Esophagus (tissue), 2 donors: Measurements from ENCODE around the gene TMEM214. TPM values are rescaled to one million over a fixed set of nuclear protein-coding genes. Genes with fewer than 3 reads are reported as not detected.
"Not testable (repeated sequence)": the region's sequence is repeated elsewhere in the genome, so short reads cannot be mapped to it uniquely, and the experiment has no call there.

ENCODE experiments used
- H3K27ac ChIP-seq, 2 donors: one replicate each; pipeline ENCODE4 v1.5.1; 2013; ENCODE audit warnings: low read depth in 2 of 2, mild to moderate bottlenecking in 2 of 2, inconsistent platforms in 1 of 2, low read length in 1 of 2, moderate library complexity in 1 of 2
- H3K27me3 ChIP-seq, 2 donors: one replicate each; pipeline ENCODE4 v1.6.1; 2013; ENCODE audit warnings: low read length in 2 of 2, control low read depth in 1 of 2, mild to moderate bottlenecking in 1 of 2; ENCODE audit not compliant: insufficient read depth in 2 of 2, control insufficient read depth in 1 of 2
- H3K36me3 ChIP-seq, 2 donors: one replicate each; pipeline ENCODE4 v1.6.1; 2013; ENCODE audit warnings: low read length in 1 of 2; ENCODE audit not compliant: control insufficient read depth in 2 of 2, insufficient read depth in 2 of 2
- H3K4me1 ChIP-seq, 2 donors: one replicate each; pipeline ENCODE4 v1.6.1; 2013; ENCODE audit warnings: low read length in 1 of 2; ENCODE audit not compliant: control insufficient read depth in 2 of 2, insufficient read depth in 2 of 2
- H3K4me3 ChIP-seq, 2 donors: one replicate each; pipeline ENCODE4 v1.5.1; 2013; ENCODE audit warnings: low read length in 2 of 2, mild to moderate bottlenecking in 2 of 2, low read depth in 1 of 2, moderate library complexity in 1 of 2
- H3K9me3 ChIP-seq, 2 donors: one replicate each; pipeline ENCODE4 v1.6.1; 2013; ENCODE audit warnings: mild to moderate bottlenecking in 2 of 2, low read depth in 1 of 2, low read length in 1 of 2, moderate library complexity in 1 of 2; ENCODE audit not compliant: control insufficient read depth in 2 of 2, insufficient read depth in 1 of 2
- WGBS, 2 donors: extraction: QIAGEN DNeasy Blood & Tissue Kit; methylation state at CpG; one replicate each; pipeline ENCODE4 v1.1.7; 2013; 5-methylcytosine and 5-hydroxymethylcytosine counted together
- polyA plus RNA-seq, 2 donors: library from polyadenylated mRNA; stranded (reverse); fragments of 200-250 nt; gene quantifications; one replicate each; pipeline ENCODE4 v1.2.3, GENCODE V29; 2013
- donor health status: healthy with polysubstance abuse.
- donor health status: Bipolar disorder and iron deficiency.

Gene TMEM214
- polyA plus RNA-seq, 2 donors: 29.0 to 35.2 TPM

- Histone ChIP-seq H3K4me1 (peaks cover 2 to 3% of the 10 kb centered on the region in 2 donors), H3K4me3 (peak within 1 kb of the TSS; percentile 83 to 95), H3K27ac (peak within 1 kb of the TSS; percentile 93 to 97), H3K36me3 (peaks cover 0 to 8% of the 10 kb centered on the region in 2 donors), H3K27me3 (no peaks in the 10 kb centered on the region), H3K9me3 (no peaks in the 10 kb centered on the region)
- WGBS, 2 donors: 0% methylated on average over 59 to 86 of the region's 86 CpGs
These were observed 38.7 kb downstream of the TMEM214 start, which contains the start of gene OST4 for GRCh38 chr2:27071277-27071989. TSS of gene OST4 (minus strand) at chr2:27071654.

- WGBS, 2 donors: 7% methylated on average over 29 to 34 of the region's 34 CpGs
- Histone ChIP-seq H3K4me3 (peak overlapping the region; percentile 83 to 95), H3K27ac (peak overlapping the region; percentile 92), H3K9me3 (no peaks in the 10 kb centered on the region), H3K27me3 (no peaks in the 10 kb centered on the region), H3K36me3 (peaks cover 0 to 8% of the 10 kb centered on the region in 2 donors), H3K4me1 (peaks cover 2 to 3% of the 10 kb centered on the region in 2 donors)
These were observed 39.4 kb downstream of the TMEM214 start for GRCh38 chr2:27071990-27072830.

- Histone ChIP-seq H3K27ac (peak overlapping the region; percentile 92), H3K4me1 (peaks cover 2 to 3% of the 10 kb centered on the region in 2 donors)
- WGBS, 2 donors: 73 to 75% methylated on average over 5 of the region's 5 CpGs
These were observed 40.2 kb downstream of the TMEM214 start for GRCh38 chr2:27072920-27073319.

GRCh38 chr2:27073782-27074181, 41.0 kb downstream of the TMEM214 start:
- Histone ChIP-seq H3K4me3 (no peak overlapping the region), H3K27me3 (no peaks in the 10 kb centered on the region), H3K9me3 (no peaks in the 10 kb centered on the region), H3K36me3 (peaks cover 0 to 6% of the 10 kb centered on the region in 2 donors), H3K27ac (peak overlapping the region in 1 of 2 donors; percentile 23), H3K4me1 (peaks cover 2 to 3% of the 10 kb centered on the region in 2 donors)
- WGBS, 2 donors: 43 to 47% methylated on average over 2 of the region's 2 CpGs

More at GRCh38 chr2:27072920-27073319, 40.2 kb downstream of the TMEM214 start:
- H3K36me3 ChIP-seq: peaks cover 0 to 8% of the 10 kb centered on the region in 2 donors
- no peak overlapping the region for H3K4me3 ChIP-seq
- H3K9me3 ChIP-seq: no peaks in the 10 kb centered on the region
- H3K27me3 ChIP-seq: no peaks in the 10 kb centered on the region

GRCh38 chr2:27074738-27075565, 42.2 kb downstream of the TMEM214 start:
- peaks cover 2 to 3% of the 10 kb centered on the region in 2 donors for H3K4me1 ChIP-seq
- no peaks in the 10 kb centered on the region for H3K27me3 ChIP-seq

GRCh38 chr2:27075566-27075871, 42.8 kb downstream of the TMEM214 start:
- H3K27me3 ChIP-seq, H3K36me3 ChIP-seq, H3K4me3 ChIP-seq, H3K4me1 ChIP-seq, H3K27ac ChIP-seq, H3K9me3 ChIP-seq: not testable (repeated sequence)
- WGBS, 2 donors: 78 to 85% methylated on average over 6 of the region's 6 CpGs

More at GRCh38 chr2:27074738-27075565, 42.2 kb downstream of the TMEM214 start:
- H3K36me3 ChIP-seq: no peaks in the 10 kb centered on the region
- WGBS, 2 donors: 57 to 63% methylated on average over 4 of the region's 4 CpGs
- H3K9me3 ChIP-seq: no peaks in the 10 kb centered on the region
- peak overlapping the region in 1 of 2 donors; percentile 36 for H3K27ac ChIP-seq
- H3K4me3 ChIP-seq: no peak overlapping the region

- peaks cover 2 to 5% of the 10 kb centered on the region in 2 donors for H3K4me1 ChIP-seq
- WGBS, 2 donors: 80 to 82% methylated on average over 4 of the region's 4 CpGs
- H3K36me3 ChIP-seq: no peaks in the 10 kb centered on the region
- H3K27ac ChIP-seq: no peak overlapping the region
- no peak overlapping the region for H3K4me3 ChIP-seq
- no peaks in the 10 kb centered on the region for H3K9me3 ChIP-seq
- H3K27me3 ChIP-seq: no peaks in the 10 kb centered on the region
These were observed 43.6 kb downstream of the TMEM214 start for GRCh38 chr2:27076323-27076722.

- Histone ChIP-seq H3K36me3 (no peaks in the 10 kb centered on the region), H3K27ac (peak overlapping the region in 1 of 2 donors; percentile 40), H3K4me1 (peaks cover 2 to 8% of the 10 kb centered on the region in 2 donors), H3K4me3 (no peak overlapping the region), H3K9me3 (no peaks in the 10 kb centered on the region), H3K27me3 (no peaks in the 10 kb centered on the region)
- WGBS, 2 donors: 64 to 70% methylated on average over 7 of the region's 7 CpGs
These were observed 44.5 kb downstream of the TMEM214 start for GRCh38 chr2:27077231-27077630.
